HepG2 (cell line): ENCODE results near the gene ARAP1. TPM values are rescaled to one million over a fixed set of nuclear protein-coding genes. Genes with fewer than 3 reads are reported as not detected.

Experiments used
- ARID2 ChIP-seq: sonication (generic); formaldehyde crosslinking; IDR thresholded peaks from 2 replicates; pipeline ENCODE4 v1.8.1; 2022; ENCODE audit warnings: mild to moderate bottlenecking, missing genetic modification reagents, borderline replicate concordance
- HDAC2 ChIP-seq: sonication (generic); formaldehyde crosslinking; IDR thresholded peaks from 2 replicates; pipeline ENCODE4 v1.4.0; 2020; ENCODE audit warnings: missing genetic modification reagents
- KDM4B ChIP-seq: sonication (generic); formaldehyde crosslinking; IDR thresholded peaks from 2 replicates; pipeline ENCODE4 v1.4.0; 2020; ENCODE audit warnings: missing genetic modification reagents
- PAWR ChIP-seq: sonication (generic); formaldehyde crosslinking; IDR thresholded peaks from 2 replicates; pipeline ENCODE4 v1.4.0; 2020; ENCODE audit warnings: missing genetic modification reagents, mild to moderate bottlenecking, borderline replicate concordance
- U2AF2 ChIP-seq: fragments of 200-400 bp; formaldehyde crosslinking; IDR thresholded peaks from 2 replicates; pipeline ENCODE4 v1.6.1; 2017; ENCODE audit warnings: low read depth, mild to moderate bottlenecking, low read length
- ZFY ChIP-seq: sonication (generic); formaldehyde crosslinking; IDR thresholded peaks from 2 replicates; pipeline ENCODE4 v1.4.0; 2020; ENCODE audit warnings: missing genetic modification reagents
- ZNF354B ChIP-seq: sonication (generic); formaldehyde crosslinking; IDR thresholded peaks from 2 replicates; pipeline ENCODE4 v1.8.0; 2022; ENCODE audit warnings: mild to moderate bottlenecking, missing genetic modification reagents
- microRNA-seq: library from miRNA; unstranded; fragments of <30 nt; microRNA quantifications from one replicate; pipeline ENCODE4, GENCODE V29; 2020
- polyA plus RNA-seq, 8 experiments: library from polyadenylated mRNA; depleted of rRNA in 3 of 8; stranded (reverse) in 7 of 8; unstranded in 1 of 8; fragments of >200 nt; fragmentation: Illumina TruSeq in 4 of 8; extraction: Trizol in 4 of 8; gene quantifications; 2 replicates each; pipeline versions ENCODE4 v1.2.1 to v1.2.3, GENCODE V29; 2011 to 2016; ENCODE audit warnings: low read depth in 4 of 8, missing spikeins in 1 of 8, mixed read lengths in 1 of 8; ENCODE audit not compliant: insufficient read depth in 1 of 8
- small RNA-seq, 3 experiments: library from RNA; depleted of rRNA; stranded (forward); fragments of <200 nt; gene quantifications; one replicate each; pipeline ENCODE3, GENCODE V24; 2012; ENCODE audit warnings: low read depth in 2 of 3, low replicate concordance in 1 of 3; ENCODE audit not compliant: insufficient read length in 3 of 3, insufficient read depth in 2 of 3
- total RNA-seq, 5 experiments: library from RNA; depleted of rRNA; stranded (reverse); fragments of >200 nt; fragmentation: Illumina TruSeq; extraction: Trizol; gene quantifications; 2 replicates each; pipeline ENCODE4 v1.2.3, GENCODE V29; 2016; ENCODE audit warnings: low read depth in 1 of 5
- TF ChIP-seq, protein P1 (sequence below): sonication (generic); formaldehyde crosslinking; IDR thresholded peaks from 2 replicates; pipeline ENCODE4 v1.5.0; 2020; ENCODE audit warnings: mild to moderate bottlenecking, missing genetic modification reagents, borderline replicate concordance

ARAP1 gene
- total and polyA plus RNA-seq, 2 of the 13 experiments (the other 11 are each of a cell fraction or from before 2014, with no cell fraction given), result 43.2 to 55.5 TPM

DNA sequence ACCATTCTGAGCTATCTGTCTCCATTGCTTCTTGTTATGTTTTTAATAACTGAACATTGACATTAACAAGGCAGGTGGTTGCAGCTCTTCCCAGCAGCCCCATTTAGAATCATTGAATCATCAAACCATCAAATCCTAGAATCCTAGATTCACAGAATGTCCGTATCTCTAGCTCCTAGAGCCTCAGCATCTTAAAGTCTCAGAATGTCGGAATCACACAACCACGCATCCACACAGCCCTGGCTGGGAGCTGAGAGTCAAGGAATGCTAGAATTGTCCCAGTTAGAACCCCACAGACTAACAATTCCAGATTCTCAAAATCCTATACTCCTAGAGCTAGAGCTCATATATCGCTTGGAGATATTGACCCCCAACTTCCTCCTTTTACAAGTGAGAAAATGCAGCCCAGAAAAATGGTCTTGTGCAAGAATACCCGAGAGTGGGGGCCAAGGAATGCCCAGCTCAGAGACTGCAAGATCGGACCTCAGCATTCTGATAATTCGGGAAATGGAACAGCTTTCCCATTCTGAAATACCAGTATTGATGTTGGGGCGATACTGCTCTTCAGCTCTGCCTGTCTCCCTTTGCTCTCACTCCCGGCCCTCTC is 116.8 kb downstream of the ARAP1 start (continued):
- TF ChIP-seq KDM4B (CRISPR knock-in tag) (no peak), HDAC2 (CRISPR knock-in tag) (no peak), PAWR (CRISPR knock-in tag) (no peak), U2AF2 (no peak), ZNF354B (CRISPR knock-in tag) (no peak), ARID2 (no peak), ZFY (no peak)
- TF ChIP-seq, protein P1, sequence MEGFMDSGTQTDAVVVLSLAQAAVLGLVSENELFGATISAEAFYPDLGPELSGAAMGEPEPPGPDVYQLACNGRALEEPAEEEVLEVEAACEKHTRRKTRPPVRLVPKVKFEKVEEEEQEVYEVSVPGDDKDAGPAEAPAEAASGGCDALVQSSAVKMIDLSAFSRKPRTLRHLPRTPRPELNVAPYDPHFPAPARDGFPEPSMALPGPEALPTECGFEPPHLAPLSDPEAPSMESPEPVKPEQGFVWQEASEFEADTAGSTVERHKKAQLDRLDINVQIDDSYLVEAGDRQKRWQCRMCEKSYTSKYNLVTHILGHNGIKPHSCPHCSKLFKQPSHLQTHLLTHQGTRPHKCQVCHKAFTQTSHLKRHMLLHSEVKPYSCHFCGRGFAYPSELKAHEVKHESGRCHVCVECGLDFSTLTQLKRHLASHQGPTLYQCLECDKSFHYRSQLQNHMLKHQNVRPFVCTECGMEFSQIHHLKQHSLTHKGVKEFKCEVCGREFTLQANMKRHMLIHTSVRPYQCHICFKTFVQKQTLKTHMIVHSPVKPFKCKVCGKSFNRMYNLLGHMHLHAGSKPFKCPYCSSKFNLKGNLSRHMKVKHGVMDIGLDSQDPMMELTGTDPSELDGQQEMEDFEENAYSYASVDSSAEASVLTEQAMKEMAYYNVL (CRISPR knock-in tag), result no peak
- TF ChIP-seq, all 625 proteins: peak for 0

Small RNA genes lying within 50 kb of the gene (microRNA-seq; reads per million reads assigned to microRNA genes)
- gene MIR4692, result not detected

Small RNA genes lying within 50 kb of the gene (small RNA-seq; reads per million reads assigned to genes)
- gene MIR4692, result 0 to 0.97 (median 0) reads per million in 3 experiments
- gene RF00019, result 0 reads per million in 3 experiments

Other genes with a start within 250 kb of the ARAP1 start
- not detected in 2 replicates for gene PDE2A, start 78.0 kb downstream of the ARAP1 start, total RNA-seq (2016; rRNA removed; fragmentation: Illumina TruSeq; extraction: Trizol)
- gene PDE2A, start 78.0 kb downstream of the ARAP1 start, polyA plus RNA-seq (2011; rRNA removed), result 2.8 and 3.1 TPM in 2 replicates
- gene STARD10, start 41.6 kb upstream of the ARAP1 start, total RNA-seq (2016; rRNA removed; fragmentation: Illumina TruSeq; extraction: Trizol), result 248 and 341 TPM in 2 replicates
- 260 and 311 TPM in 2 replicates for gene STARD10, start 41.6 kb upstream of the ARAP1 start, polyA plus RNA-seq (2011; rRNA removed)
- gene ATG16L2, start 62.0 kb upstream of the ARAP1 start, total RNA-seq (2016; rRNA removed; fragmentation: Illumina TruSeq; extraction: Trizol), result 0.79 and 6.2 TPM in 2 replicates
- 14.8 and 19.3 TPM in 2 replicates for gene ATG16L2, start 62.0 kb upstream of the ARAP1 start, polyA plus RNA-seq (2011; rRNA removed)